Vein endothelial cell (primary cell): Measurements from ENCODE around the gene NPHS1. TPM values are rescaled to one million over a fixed set of nuclear protein-coding genes. Genes with fewer than 3 reads are reported as not detected.

ENCODE experiments used
- small RNA-seq: library from RNA; depleted of rRNA; stranded (forward); fragments of <200 nt; gene quantifications from one replicate; pipeline ENCODE3, GENCODE V24; 2012
- total RNA-seq: library from RNA; depleted of rRNA; stranded (reverse); fragments of >200 nt; gene quantifications from 2 replicates; pipeline ENCODE4 v1.2.3, GENCODE V29; 2012

The NPHS1 gene
- not detected in 2 replicates for total RNA-seq

GRCh38 chr19:35852029-35852780, at the start of gene NPHS1:
Gene NPHS1 (minus strand): TSS chr19:35852504. CDS start chr19:35851837, 667 bp downstream.

GRCh38 chr19:35868172-35868822, 16.0 kb upstream of the NPHS1 start, which contains the start of gene APLP1:
Gene APLP1 (plus strand): TSS chr19:35868574. CDS start chr19:35868637, 63 bp downstream.

GRCh38 chr19:35856546-35857149, 4.3 kb upstream of the NPHS1 start, which contains the start of gene KIRREL2:
Gene KIRREL2 (plus strand): TSS chr19:35856911. CDS start chr19:35857120, 209 bp downstream.

GRCh38 chr19:35812220-35813042, 39.9 kb downstream of the NPHS1 start, which contains the start of gene PRODH2:
Gene PRODH2 (minus strand): TSS chr19:35812845. CDS start chr19:35812805, 40 bp downstream.

Small RNA genes within 50 kb of the gene (small RNA-seq; reads per million reads assigned to genes)
- gene RN7SL402P = not detected

Other genes starting within 250 kb of the NPHS1 start
- gene HAUS5, start 239.8 kb downstream of the NPHS1 start, total RNA-seq = 8.5 and 9.1 TPM in 2 replicates
- 49.6 and 56.5 TPM in 2 replicates for gene RBM42, start 223.5 kb downstream of the NPHS1 start, total RNA-seq
- gene ETV2, start 210.8 kb downstream of the NPHS1 start, total RNA-seq = 0.29 and 0.65 TPM in 2 replicates
- gene COX6B1, start 204.2 kb downstream of the NPHS1 start, total RNA-seq = 214 and 293 TPM in 2 replicates
- gene UPK1A, start 186.0 kb downstream of the NPHS1 start, total RNA-seq = not detected in 2 replicates
- gene ZBTB32, start 147.9 kb downstream of the NPHS1 start, total RNA-seq = not detected in 2 replicates
- gene KMT2B, start 134.5 kb downstream of the NPHS1 start, total RNA-seq = 8.5 and 9.4 TPM in 2 replicates
- gene IGFLR1, start 110.1 kb downstream of the NPHS1 start, total RNA-seq = 0.76 and 0.98 TPM in 2 replicates
- gene U2AF1L4, start 107.1 kb downstream of the NPHS1 start, total RNA-seq = 2.3 and 2.8 TPM in 2 replicates
- gene PSENEN, start 106.9 kb downstream of the NPHS1 start, total RNA-seq = 14.8 and 15.7 TPM in 2 replicates
- 12.1 and 16.7 TPM in 2 replicates for gene LIN37, start 103.9 kb downstream of the NPHS1 start, total RNA-seq
- 0.38 and 0.65 TPM in 2 replicates for gene HSPB6, start 95.5 kb downstream of the NPHS1 start, total RNA-seq
- gene PROSER3, start 94.3 kb downstream of the NPHS1 start, total RNA-seq = 7.2 and 7.3 TPM in 2 replicates
- 3.3 and 3.7 TPM in 2 replicates for gene ARHGAP33, start 76.9 kb downstream of the NPHS1 start, total RNA-seq
- gene PRODH2, start 39.7 kb downstream of the NPHS1 start, total RNA-seq = not detected in 2 replicates
- not detected in 2 replicates for gene KIRREL2, start 4.4 kb upstream of the NPHS1 start, total RNA-seq
- gene APLP1, start 16.1 kb upstream of the NPHS1 start, total RNA-seq = 4.2 and 4.6 TPM in 2 replicates
- gene NFKBID, start 48.0 kb upstream of the NPHS1 start, total RNA-seq = 2.9 and 5.5 TPM in 2 replicates
- gene HCST, start 50.0 kb upstream of the NPHS1 start, total RNA-seq = not detected in 2 replicates
- gene TYROBP, start 55.8 kb upstream of the NPHS1 start, total RNA-seq = not detected in 2 replicates
- 9.6 and 11.1 TPM in 2 replicates for gene LRFN3, start 83.9 kb upstream of the NPHS1 start, total RNA-seq
- 12.7 and 13.4 TPM in 2 replicates for gene SDHAF1, start 142.7 kb upstream of the NPHS1 start, total RNA-seq
- gene SYNE4, start 156.3 kb upstream of the NPHS1 start, total RNA-seq = 0.19 TPM in 1 of 2 replicates, not detected in the other
- 11.3 and 14.0 TPM in 2 replicates for gene ALKBH6, start 161.7 kb upstream of the NPHS1 start, total RNA-seq
- 4.0 and 5.6 TPM in 2 replicates for gene CLIP3, start 180.4 kb upstream of the NPHS1 start, total RNA-seq
- 1.3 and 1.6 TPM in 2 replicates for gene THAP8, start 201.8 kb upstream of the NPHS1 start, total RNA-seq
- gene WDR62, start 202.4 kb upstream of the NPHS1 start, total RNA-seq = 5.2 and 6.5 TPM in 2 replicates